K562 (cell line): ENCODE results near the gene LEPROT. TPM values are rescaled to one million over a fixed set of nuclear protein-coding genes. Genes with fewer than 3 reads are reported as not detected.

Experiments
- ATF1 ChIP-seq, 2 experiments: fragments of 450-650 bp in 1 of 2; IDR thresholded peaks; 2 replicates each; pipeline ENCODE4 v1.6.1; 2016; ENCODE audit warnings: missing compliant biosample characterization in 1 of 2, missing genetic modification characterization in 1 of 2
- ILK ChIP-seq: fragments of 450-650 bp; IDR thresholded peaks from 2 replicates; pipeline ENCODE4 v1.6.1; 2016; ENCODE audit warnings: missing genetic modification characterization, low read depth, mild to moderate bottlenecking, missing compliant biosample characterization, moderate library complexity, borderline replicate concordance
- MNT ChIP-seq, 2 experiments: fragments of 450-650 bp; conservative IDR thresholded peaks; 2 replicates each; pipeline ENCODE4 v1.6.1; 2017; ENCODE audit warnings: mild to moderate bottlenecking in 2 of 2, moderate library complexity in 2 of 2
- REST ChIP-seq, 2 experiments: fragments of 450-650 bp; formaldehyde crosslinking in 1 of 2; IDR thresholded peaks; 2 replicates each; pipeline versions ENCODE4 v1.4.0 to v1.6.1; 2014 to 2020; ENCODE audit warnings: mild to moderate bottlenecking in 2 of 2, borderline replicate concordance in 1 of 2, low read depth in 1 of 2
- U2AF1 ChIP-seq: fragments of 200-400 bp; formaldehyde crosslinking; optimal IDR thresholded peaks from 2 replicates; pipeline ENCODE3; 2017; ENCODE audit warnings: mild to moderate bottlenecking, low read depth, low read length, moderate library complexity
- ZNF347 ChIP-seq: fragments of 450-650 bp; formaldehyde crosslinking; IDR thresholded peaks from 2 replicates; pipeline ENCODE4 v1.4.0; 2020; ENCODE audit warnings: low read depth, mild to moderate bottlenecking, moderate library complexity
- ZNF76 ChIP-seq: fragments of 250-450 bp; sonication (Bioruptor Pico); IDR thresholded peaks from 2 replicates; pipeline ENCODE4 v1.4.0; 2020; ENCODE audit warnings: mild to moderate bottlenecking, moderate library complexity, borderline replicate concordance
- polyA plus RNA-seq, 8 experiments: library from polyadenylated mRNA; depleted of rRNA in 4 of 8; stranded (reverse) in 5 of 8; unstranded in 3 of 8; fragments of >200 nt; fragmentation: Nextera tagmentation in 2 of 8; fragmentation: Illumina TruSeq in 1 of 8; extraction: Ambion mirVana in 2 of 8; extraction: Trizol in 1 of 8; gene quantifications; 2 replicates each; pipeline versions ENCODE4 v1.2.1 to v1.2.3, GENCODE V29; 2011 to 2014; ENCODE audit warnings: inconsistent platforms in 1 of 8, missing spikeins in 1 of 8
- total RNA-seq, 7 experiments: library from RNA; depleted of rRNA in 6 of 7; stranded (reverse); fragments of >200 nt in 6 of 7; fragmentation: Illumina TruSeq in 2 of 7; extraction: Trizol in 2 of 7; gene quantifications; 2 replicates each; pipeline versions ENCODE4 v1.2.1 to v1.2.3, GENCODE V29; 2011 to 2021; ENCODE audit warnings: low replicate concordance in 1 of 7

The LEPROT gene
- total and polyA plus RNA-seq, 9 of the 15 experiments (the other 6 are each of a cell fraction or from before 2014, with no cell fraction given): 28.1 to 97.5 (median 45.8) TPM

GRCh38 chr1:65420590-65421350 lies at the start of gene LEPROT, which contains the start of gene LEPR (continued):
- no peak; the same call in 1 of the 2 replicates for TF ChIP-seq REST (IDR thresholded peaks at IDR 0.05; ENCODE audit: borderline replicate concordance)
- peak; percentile 64; the same call in 1 of the 2 replicates for TF ChIP-seq REST (CRISPR knock-in tag; IDR thresholded peaks at IDR 0.05; ENCODE audit: low read depth)
- TF ChIP-seq ZNF347 (CRISPR knock-in tag): no peak
- no peak for TF ChIP-seq ILK (tag)
- no peak for TF ChIP-seq ZNF76
- peak; percentile 31 to 58; a peak in 3 of 4 replicates for TF ChIP-seq MNT (conservative IDR thresholded peaks at IDR 0.05)
- no peak for TF ChIP-seq ATF1 (CRISPR knock-in tag; IDR thresholded peaks at IDR 0.05)
- peak; percentile 19; the same call in 1 of the 2 replicates for TF ChIP-seq ATF1 (tag; IDR thresholded peaks at IDR 0.05)
- TF ChIP-seq U2AF1: peak; percentile 27
